SIG-M5 treated with dmso at 0.1 percent for 504 hours (cell line): Measurements from ENCODE around the gene PEMT.

Experiments
- DNase-seq: peaks from one replicate; lab custom pipeline; 2025; ENCODE audit not compliant: unreplicated experiment; lab: John Stamatoyannopoulos, UW

The PEMT gene

DNA sequence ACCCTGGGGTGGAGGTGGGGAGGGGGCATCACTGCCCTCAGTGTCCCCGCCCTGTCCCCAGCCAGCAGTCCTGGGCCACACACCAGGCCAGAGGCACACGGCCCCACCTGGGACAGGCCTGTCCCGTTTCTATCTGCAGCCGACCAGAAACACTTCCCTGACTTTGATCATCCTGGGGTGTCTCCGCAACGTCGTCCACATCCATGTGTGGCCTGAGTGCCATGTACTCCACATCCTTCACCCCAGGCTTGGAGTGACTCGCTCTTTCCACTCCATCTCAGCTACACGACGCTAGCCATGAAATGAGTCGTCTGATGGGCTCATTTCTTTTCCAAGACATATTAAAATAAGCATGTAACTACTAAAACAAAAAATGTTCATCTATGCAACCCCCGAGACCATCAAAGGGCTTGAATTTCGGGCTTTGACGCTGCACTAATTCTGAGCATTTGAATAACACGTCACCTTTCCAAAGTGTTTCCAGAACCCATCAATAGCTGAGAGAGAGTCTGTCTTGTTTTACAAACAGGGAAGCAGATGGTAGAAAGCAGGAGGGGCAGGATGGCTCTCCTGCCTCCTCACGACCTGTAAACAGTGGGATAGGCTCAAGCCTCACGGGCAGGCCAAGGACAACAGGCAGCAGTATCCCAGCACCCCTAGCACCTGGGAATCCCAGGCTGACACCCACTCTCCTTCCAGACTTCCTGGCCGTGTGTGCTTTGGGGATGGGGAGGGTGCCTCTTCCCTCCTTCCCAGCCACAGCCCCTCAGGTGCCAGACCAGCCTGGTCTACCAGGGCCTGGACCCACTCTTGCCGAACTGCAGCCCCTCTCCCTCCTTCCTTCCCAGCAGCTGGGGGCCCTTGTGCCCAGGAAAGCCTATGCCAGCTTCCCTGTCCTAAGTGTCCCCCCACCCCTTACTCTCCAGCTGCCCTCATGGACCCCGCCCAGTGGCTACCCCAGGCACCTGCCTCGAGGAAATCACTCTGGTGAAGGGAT, 75.3 kb downstream of the PEMT start:
- DNase-seq, result no peak

DNA sequence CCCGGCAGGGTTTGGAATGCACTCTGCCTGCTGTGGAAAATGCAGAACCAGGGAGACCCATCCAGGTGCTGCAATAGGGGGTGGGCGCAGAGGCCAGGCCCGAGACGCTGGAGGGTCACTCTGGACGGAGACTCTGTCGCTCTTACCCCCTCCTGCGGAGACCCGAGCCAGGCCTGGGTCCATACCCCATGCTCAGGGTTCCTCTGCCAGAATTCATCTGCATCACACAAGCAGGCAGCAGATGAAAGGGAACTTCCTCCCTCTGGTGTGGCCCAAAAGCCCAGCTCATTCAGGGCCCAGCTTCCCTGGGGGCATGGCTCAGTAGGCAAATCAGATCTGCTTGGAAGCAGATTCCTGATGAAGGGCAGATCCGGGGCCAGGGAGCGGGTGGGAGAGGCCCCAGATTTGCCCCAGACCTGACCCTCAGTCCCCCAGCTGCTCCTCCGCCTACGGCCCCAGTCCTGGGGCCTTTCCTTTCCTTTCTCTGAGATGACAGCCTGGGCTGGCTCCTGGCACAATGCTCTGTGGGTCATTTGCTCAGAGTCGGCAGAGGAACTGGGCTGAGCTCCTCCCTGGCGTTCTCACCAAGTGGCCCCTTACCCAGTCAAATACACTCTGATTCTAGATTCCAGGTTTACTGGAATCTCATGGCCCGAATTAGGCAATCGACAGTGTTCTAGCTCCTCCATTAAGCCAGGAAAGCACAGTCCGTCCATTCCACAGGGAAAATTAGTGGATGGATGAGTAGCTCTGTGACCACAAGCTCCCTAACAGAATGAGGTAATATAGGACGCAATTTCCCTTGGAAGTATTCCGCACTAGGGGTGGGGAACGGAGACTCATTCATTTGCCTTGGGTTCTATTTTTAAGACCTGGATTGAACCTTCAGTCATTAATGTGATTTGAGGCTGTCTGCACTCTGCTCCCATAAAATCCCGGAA, 76.2 kb downstream of the PEMT start:
- no peak for DNase-seq

GRCh38 chr17:17514361-17514992, 77.0 kb downstream of the PEMT start:
- DNase-seq, result no peak

DNA sequence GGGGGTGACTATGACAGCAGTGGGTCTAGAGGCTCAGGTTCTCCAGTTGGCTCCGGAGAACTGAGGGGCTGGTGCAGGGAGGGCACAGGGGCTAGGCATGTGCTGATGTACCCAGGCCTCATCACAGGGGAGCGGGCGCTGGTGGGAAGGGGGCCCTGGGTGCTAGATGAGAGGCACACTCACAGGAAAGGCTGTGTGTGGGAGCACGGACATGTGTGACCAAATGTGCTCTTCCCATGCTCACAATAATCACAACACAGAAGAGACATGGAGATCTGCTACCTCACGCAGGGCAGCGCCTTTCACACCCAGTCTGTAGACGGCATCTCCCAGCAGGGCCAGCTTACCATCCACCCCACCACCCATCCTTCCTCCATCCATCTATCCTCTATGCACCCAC, 77.9 kb downstream of the PEMT start:
- DNase-seq, result no peak

GRCh38 chr17:17512866-17513265, 78.6 kb downstream of the PEMT start:
- no peak for DNase-seq

DNA sequence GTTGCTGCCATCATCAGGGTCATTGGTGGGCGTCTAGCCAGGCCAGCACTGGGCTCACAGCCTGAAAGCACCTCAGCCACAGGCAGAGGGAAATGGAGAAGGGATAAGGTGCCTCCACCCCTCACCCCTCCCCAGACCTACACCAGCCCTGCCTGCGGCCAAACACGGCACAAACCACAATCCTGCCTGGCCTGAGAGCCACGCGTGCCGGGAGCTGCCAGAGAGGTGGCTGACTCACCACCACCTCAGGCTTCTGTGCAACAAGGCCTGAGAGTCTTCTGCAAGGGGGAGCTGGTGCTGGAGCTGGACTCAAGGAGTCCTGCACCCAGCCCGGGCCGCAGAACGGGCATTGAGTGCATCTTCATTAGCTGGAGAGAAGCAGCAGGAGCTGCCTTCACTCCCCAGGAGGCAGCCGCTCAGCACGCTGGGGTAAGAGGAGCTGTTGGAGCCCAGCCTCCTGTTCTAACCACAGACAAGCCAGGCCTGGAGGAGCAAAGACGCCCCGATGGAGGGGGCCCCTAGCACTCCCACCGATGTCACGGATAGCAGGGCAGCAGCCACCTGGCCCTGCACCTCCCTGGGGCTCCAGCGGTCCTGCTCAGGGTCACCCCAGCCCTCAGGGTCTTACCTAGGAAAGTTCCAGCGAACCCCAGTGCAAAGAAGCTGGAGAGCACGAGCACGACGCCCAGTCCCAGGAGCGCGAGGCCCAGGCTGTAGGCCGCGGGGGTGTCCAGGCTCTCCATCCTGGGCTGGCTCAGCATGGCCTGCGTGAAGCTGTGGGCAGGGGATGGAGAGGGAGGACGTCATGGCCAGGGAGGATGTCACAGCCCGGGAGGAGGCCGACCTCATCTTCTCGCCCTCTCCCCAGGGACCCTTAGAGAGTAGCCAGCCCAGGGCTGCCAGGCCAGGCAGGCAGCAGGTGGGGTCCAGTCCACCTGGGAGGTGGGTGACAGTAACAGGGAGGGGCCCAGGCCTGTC, 79.3 kb downstream of the PEMT start:
- DNase-seq, result no peak

DNA sequence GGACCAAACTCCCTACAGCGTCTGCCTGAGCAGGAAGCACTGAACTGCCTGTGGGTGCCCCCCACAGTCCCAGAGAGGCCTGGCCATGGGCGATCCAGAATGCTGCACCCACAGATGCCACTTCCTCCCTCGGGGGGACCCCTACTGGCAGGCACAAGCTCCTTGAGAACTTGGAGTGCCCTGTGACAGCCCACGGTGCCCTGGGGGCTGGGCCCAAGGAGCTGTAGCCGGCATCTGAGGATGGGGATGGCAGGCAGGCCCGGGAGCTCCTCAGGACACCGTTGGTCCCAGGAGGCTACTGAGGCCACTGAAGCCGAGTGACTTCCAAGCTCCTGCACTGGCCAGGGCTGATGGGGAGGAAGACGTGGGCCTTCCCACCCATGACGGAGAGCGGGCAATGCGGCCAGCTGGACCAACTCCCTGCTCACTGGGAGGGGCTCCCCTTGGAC, 80.2 kb downstream of the PEMT start:
- DNase-seq, result no peak

- DNase-seq, result no peak
Measured at GRCh38 chr17:17510456-17511292, 80.8 kb downstream of the PEMT start.

DNA sequence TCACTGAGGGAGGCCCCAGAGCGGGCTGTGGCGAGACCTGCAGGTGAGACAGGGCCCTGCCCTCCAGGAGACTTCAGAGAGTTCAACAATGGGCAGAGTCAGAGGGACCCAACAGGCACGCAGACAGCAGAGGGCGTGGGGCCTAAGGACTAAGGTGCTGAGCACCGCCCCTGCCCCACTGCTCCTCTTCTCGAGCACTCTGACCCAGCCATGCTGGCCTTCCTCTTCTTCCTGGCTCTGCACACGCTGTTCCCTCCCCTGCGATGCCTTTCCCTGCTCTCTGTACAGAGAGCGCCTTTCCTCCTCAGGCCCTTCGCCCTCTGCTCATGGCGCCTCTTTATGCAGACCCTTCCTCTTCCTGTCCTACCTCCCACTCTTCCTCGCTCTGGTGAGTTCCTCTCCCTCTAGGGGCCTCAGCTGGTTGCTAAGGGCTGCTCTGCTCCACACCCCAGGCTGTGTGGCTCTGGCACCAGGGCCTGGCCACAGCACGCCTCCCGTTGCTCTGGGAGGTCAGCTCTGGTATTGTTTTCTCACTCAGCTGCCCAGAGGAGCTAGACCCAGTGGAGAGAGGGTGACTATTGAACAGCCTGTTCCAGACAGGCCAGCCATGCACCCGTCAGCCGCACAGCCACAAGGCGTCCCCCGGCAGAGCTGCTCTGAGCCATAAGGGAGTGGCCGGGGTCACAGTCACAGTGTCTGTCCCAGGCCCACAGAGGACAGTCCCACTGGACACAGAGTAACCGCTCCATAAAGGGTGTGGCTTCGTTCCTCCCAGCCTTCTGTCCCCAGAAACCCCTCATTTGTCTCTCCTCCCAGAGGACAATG, 81.7 kb downstream of the PEMT start:
- no peak for DNase-seq

DNA sequence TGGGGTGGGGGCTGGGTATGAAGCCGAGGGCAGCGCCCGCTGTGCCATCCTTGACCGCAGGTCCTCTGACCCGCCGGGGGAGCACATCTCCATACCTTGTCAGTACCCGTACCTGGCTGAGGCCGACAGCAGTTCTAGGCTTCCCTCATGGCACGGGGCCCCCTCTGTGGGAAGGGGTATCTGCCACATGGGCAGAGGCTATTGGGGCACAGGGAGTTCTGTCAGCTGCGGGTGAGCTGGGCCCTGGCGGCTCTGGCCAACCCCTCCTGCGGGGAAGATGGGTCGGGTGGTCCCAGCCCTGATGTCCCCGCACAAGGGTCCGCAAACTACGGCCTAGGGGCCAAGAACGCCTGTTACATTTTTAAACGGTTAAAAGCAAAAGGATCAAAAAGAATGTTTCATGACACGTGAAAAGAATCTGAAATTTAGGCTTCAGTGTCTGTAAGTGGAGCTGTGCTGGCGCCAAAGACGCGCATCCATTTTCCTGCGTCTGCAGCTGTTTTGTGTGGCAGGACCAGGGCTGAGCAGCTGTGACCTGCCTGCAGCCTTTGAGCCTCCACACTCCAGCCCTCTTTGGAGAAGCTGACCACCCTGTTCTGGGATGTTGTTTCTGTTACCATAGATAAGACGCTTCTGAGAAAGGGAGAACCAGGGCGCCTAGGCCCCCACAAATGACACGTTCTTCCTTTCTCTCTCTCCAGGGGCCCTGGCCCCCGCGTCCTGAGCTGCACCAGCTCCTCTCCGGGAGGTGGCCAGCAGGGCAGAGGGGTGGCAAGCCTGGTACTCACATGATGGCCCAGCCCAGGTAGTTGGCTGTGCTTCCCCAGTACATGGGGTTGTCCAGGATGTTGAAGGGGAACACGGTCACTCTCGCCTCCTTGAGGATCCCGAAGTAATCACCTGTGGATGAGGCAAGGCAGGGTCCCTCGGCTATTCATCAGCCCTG, 82.6 kb downstream of the PEMT start:
- no peak for DNase-seq

GRCh38 chr17:17508019-17508535, 83.4 kb downstream of the PEMT start:
- no peak for DNase-seq

DNA sequence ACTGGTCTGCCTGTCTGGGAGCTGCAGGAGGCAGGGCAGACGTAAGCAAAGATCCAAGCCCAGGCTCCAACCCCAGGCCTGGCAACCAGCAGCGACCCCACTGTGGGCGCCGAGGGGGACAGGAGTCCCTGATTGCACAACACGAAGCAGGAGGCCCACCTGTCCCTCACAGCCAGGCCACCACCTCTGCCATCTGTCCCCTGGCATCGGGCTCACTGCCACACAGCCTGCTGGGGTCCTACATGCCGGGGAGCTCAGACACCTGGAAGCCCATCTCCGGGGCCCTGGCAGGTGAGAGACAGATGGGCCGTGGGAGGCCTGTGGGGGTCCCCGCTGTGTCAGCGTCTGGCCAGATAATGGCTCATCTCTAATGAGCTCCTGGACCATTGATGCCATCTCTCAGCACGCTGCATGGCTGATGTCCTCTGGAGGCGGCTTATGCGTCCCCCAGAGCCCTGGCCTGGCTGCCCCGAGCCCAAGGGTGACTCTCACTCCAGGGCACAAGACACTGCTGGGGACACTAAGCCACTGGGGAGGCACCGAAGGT, 84.0 kb downstream of the PEMT start:
- DNase-seq, result no peak

- no peak for DNase-seq
Measured at GRCh38 chr17:17506893-17507464, 84.5 kb downstream of the PEMT start.

- no peak for DNase-seq
Measured at GRCh38 chr17:17506181-17506741, 85.2 kb downstream of the PEMT start.

GRCh38 chr17:17505610-17506171, 85.8 kb downstream of the PEMT start:
- DNase-seq, result no peak

- DNase-seq, result no peak
Measured at GRCh38 chr17:17505151-17505550, 86.4 kb downstream of the PEMT start.
